NCI-H2196 (cell line): Measurements from ENCODE around the gene ROS1.
"Not testable (repeated sequence)": the region's sequence is repeated elsewhere in the genome, so short reads cannot be mapped to it uniquely, and the experiment has no call there.

Experiments used
- DNase-seq: peaks from one replicate; lab custom pipeline; 2025; ENCODE audit not compliant: unreplicated experiment; lab: John Stamatoyannopoulos, UW

ROS1 gene

GRCh38 chr6:117425431-117426153 is at the start of gene ROS1:
Gene ROS1 (minus strand): TSS chr6:117425942. CDS start chr6:117425656, 286 bp downstream.
- no peak for DNase-seq

- no peak for DNase-seq
Observed at GRCh38 chr6:117473401-117473800, 47.7 kb upstream of the ROS1 start.

- DNase-seq = no peak
Observed at GRCh38 chr6:117472667-117473066, 46.9 kb upstream of the ROS1 start.

- DNase-seq = no peak
Observed at GRCh38 chr6:117469791-117470190, 44.0 kb upstream of the ROS1 start.

GRCh38 chr6:117469356-117469755 is 43.6 kb upstream of the ROS1 start:
- no peak for DNase-seq

- not testable (repeated sequence) for DNase-seq
Observed at GRCh38 chr6:117468527-117468926, 42.8 kb upstream of the ROS1 start.

- DNase-seq = no peak
Observed at GRCh38 chr6:117467876-117468275, 42.1 kb upstream of the ROS1 start.

- no peak for DNase-seq
Observed at GRCh38 chr6:117465691-117466090, 39.9 kb upstream of the ROS1 start.

GRCh38 chr6:117464700-117465099 is 39.0 kb upstream of the ROS1 start:
- no peak for DNase-seq

- DNase-seq = no peak
Observed at GRCh38 chr6:117463762-117464665, 38.3 kb upstream of the ROS1 start.

- DNase-seq = no peak
Observed at GRCh38 chr6:117459204-117459944, 33.6 kb upstream of the ROS1 start.

GRCh38 chr6:117456998-117457397 is 31.3 kb upstream of the ROS1 start:
- DNase-seq = no peak

- DNase-seq = no peak
Observed at GRCh38 chr6:117456250-117456649, 30.5 kb upstream of the ROS1 start.

GRCh38 chr6:117451671-117452070 is 25.9 kb upstream of the ROS1 start:
- DNase-seq = no peak

GRCh38 chr6:117449549-117450439 is 24.1 kb upstream of the ROS1 start:
- peak; percentile 49 for DNase-seq

GRCh38 chr6:117448732-117449485 is 23.2 kb upstream of the ROS1 start:
- DNase-seq = no peak

- DNase-seq = no peak
Observed at GRCh38 chr6:117448011-117448410, 22.3 kb upstream of the ROS1 start.

- DNase-seq = no peak
Observed at GRCh38 chr6:117446861-117447260, 21.1 kb upstream of the ROS1 start.

GRCh38 chr6:117444600-117444999 is 18.9 kb upstream of the ROS1 start:
- DNase-seq = no peak

GRCh38 chr6:117442313-117442712 is 16.6 kb upstream of the ROS1 start:
- DNase-seq = not testable (repeated sequence)
